Upper lobe of left lung (tissue), 4 donors: ENCODE measurements around the gene ADAP1.

Experiments
- CTCF ChIP-seq, 6 experiments: fragments of 450-650 bp in 4 of 6; fragments of 200-600 bp in 2 of 6; sonication (generic) in 2 of 6; IDR thresholded peaks; one replicate each; pipeline ENCODE4 v1.5.1; 2016 to 2019; ENCODE audit warnings: antibody characterized with exemption in 6 of 6
- EP300 ChIP-seq, 4 donors: sonication (generic); formaldehyde crosslinking; IDR thresholded peaks; one replicate each; pipeline ENCODE4 v1.5.1; 2017; ENCODE audit warnings: antibody characterized with exemption in 4 of 4, control low read depth in 2 of 4
- POLR2A ChIP-seq, 4 donors: fragments of 450-650 bp; IDR thresholded peaks; one replicate each; pipeline ENCODE4 v1.5.1; 2016 to 2017; ENCODE audit warnings: antibody characterized with exemption in 4 of 4, mild to moderate bottlenecking in 2 of 4
- POLR2AphosphoS5 ChIP-seq, 2 donors: sonication (generic); formaldehyde crosslinking; IDR thresholded peaks; one replicate each; pipeline ENCODE4 v1.5.1; 2017; ENCODE audit warnings: antibody characterized with exemption in 2 of 2

GRCh38 chr7:884191-885003 lies 70.1 kb downstream of the ADAP1 start:
- TF ChIP-seq CTCF (IDR thresholded peaks at IDR 0.05) (no peak), POLR2A (IDR thresholded peaks at IDR 0.05) (no peak), EP300 (IDR thresholded peaks at IDR 0.05) (no peak), POLR2AphosphoS5 (IDR thresholded peaks at IDR 0.05) (no peak)
